ENCODE data around the gene ABCG1.

The ABCG1 gene

DNA sequence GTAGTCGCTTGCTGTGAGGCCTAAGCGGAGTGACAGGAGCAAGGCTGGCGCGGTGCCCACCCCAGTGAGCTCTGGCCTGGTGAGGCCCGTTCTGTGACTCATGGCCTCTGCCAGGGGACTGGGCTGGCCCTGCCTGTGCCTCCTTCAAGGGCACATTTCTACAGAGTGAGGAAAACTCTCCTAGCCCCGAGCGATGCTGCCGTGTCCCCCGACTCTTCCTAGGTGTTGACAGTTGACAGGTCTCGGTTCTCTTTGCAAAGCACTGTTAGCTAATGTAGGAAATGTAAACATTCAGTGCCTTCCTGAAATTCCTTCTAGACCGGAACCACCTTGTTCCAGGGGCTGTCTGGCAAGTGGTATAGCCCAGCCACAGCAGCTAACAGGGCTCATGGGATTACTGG, 43.9 kb downstream of the ABCG1 start:
- Histone ChIP-seq H3K36me3 (ENCODE audit: control insufficient read depth, insufficient read depth, low read length) (no peaks in the 10 kb centered on the region), H3K27me3 (replicated peaks; ENCODE audit: control insufficient read depth, insufficient read depth, low read length) (no peaks in the 10 kb centered on the region; the same call in 1 of the 2 replicates), H3K4me3 (replicated peaks; ENCODE audit: low read depth, low read length) (no peak overlapping the region)
- no peak for DNase-seq (ENCODE audit: extremely low read depth, insufficient read length)
- no peak for TF ChIP-seq CTCF (IDR thresholded peaks at IDR 0.05; ENCODE audit: insufficient read depth, low read length, poor library complexity, severe bottlenecking)

DNA sequence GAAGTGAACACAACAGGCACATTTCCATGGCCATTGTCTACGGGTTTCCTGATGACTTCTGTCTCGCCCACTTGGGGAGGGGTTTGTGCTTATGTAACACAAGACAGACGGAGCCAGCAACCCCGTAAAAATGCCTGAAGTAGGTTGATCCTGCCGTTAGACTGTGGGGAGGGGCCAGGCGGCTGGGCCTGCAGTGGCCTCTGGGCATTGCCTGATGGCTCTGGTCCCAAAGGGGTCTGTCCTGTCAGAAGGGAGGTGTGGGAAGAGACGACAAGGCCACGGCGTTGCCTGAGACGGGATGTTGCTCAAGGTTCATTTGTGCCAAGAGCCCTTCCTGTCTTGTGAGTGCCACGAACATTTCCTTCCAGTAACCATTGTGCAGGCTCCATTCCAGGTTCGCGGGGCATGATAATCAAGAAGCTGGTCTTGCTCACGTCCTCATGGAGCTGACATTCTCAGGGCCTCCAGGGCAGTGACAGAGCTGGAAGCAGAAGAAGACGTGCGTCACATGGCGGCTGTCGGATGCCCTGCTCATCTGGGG, 44.7 kb downstream of the ABCG1 start:
- no peak for DNase-seq (ENCODE audit: extremely low read depth, insufficient read length)
- no peak for TF ChIP-seq CTCF (IDR thresholded peaks at IDR 0.05; ENCODE audit: insufficient read depth, low read length, poor library complexity, severe bottlenecking)

DNA sequence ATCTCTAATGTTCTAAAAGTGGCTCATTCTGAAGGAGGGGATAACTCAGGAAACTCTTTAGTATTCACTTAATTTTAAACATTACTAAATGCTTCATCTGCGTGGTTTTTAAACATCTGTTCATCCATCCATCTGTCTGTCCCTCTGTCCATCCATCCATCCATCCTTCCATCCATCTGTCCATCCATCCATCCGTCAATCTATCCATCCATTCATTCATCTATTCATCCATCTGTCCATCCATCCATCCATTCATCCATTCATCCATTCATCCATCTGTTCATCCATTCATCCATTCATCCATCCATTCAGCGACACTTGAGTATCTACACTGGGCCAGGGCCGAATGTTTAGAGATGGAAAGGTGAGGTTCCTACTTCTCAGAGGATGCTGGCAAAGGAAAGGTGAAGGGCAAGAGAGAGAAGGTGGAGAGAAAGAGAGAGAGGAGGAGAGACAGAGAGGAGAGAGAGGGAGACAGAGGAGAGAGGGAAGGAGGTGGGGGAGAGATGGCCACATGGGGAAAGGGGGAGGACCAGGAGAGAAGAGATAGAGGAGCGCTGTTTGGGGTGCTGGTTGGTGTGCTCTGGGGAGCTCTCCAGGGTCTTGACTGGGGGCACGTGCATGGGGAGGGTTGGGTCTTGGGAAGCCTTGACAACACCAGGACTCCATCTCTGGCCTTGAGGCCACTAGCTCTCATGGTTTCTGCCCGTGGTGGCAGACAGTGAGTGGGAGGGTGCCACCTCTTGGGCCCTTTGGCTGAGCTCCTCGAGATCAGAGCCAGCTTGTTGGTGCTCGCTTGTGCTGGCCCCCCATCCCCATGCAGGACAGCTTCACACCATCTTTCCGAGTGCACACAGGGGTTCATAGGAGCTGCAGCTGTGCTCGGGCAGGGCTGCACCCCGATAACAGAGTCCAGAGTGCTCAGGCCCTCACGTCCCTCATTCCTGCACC, 45.6 kb downstream of the ABCG1 start:
- no peak for DNase-seq (ENCODE audit: extremely low read depth, insufficient read length)
- no peaks in the 10 kb centered on the region; the same call in 1 of the 2 replicates for H3K27me3 ChIP-seq (replicated peaks; ENCODE audit: control insufficient read depth, insufficient read depth, low read length)
- no peak for TF ChIP-seq CTCF (IDR thresholded peaks at IDR 0.05; ENCODE audit: insufficient read depth, low read length, poor library complexity, severe bottlenecking)
- no peaks in the 10 kb centered on the region for H3K36me3 ChIP-seq (ENCODE audit: control insufficient read depth, insufficient read depth, low read length)
- H3K4me3 ChIP-seq (replicated peaks; ENCODE audit: low read depth, low read length) = no peak overlapping the region

More for the DNA sequence above, 44.7 kb downstream of the ABCG1 start:
- no peak overlapping the region for H3K4me3 ChIP-seq (replicated peaks; ENCODE audit: low read depth, low read length)
- no peaks in the 10 kb centered on the region; the same call in 1 of the 2 replicates for H3K27me3 ChIP-seq (replicated peaks; ENCODE audit: control insufficient read depth, insufficient read depth, low read length)
- H3K36me3 ChIP-seq (ENCODE audit: control insufficient read depth, insufficient read depth, low read length) = no peaks in the 10 kb centered on the region

- no peak for DNase-seq (ENCODE audit: extremely low read depth, insufficient read length)
- Histone ChIP-seq H3K4me3 (replicated peaks; ENCODE audit: low read depth, low read length) (no peak overlapping the region), H3K27me3 (replicated peaks; ENCODE audit: control insufficient read depth, insufficient read depth, low read length) (no peaks in the 10 kb centered on the region; the same call in 1 of the 2 replicates), H3K36me3 (ENCODE audit: control insufficient read depth, insufficient read depth, low read length) (no peaks in the 10 kb centered on the region)
- TF ChIP-seq CTCF (IDR thresholded peaks at IDR 0.05; ENCODE audit: insufficient read depth, low read length, poor library complexity, severe bottlenecking) = no peak
Measured at GRCh38 chr21:42265231-42265812, 46.4 kb downstream of the ABCG1 start.

DNA sequence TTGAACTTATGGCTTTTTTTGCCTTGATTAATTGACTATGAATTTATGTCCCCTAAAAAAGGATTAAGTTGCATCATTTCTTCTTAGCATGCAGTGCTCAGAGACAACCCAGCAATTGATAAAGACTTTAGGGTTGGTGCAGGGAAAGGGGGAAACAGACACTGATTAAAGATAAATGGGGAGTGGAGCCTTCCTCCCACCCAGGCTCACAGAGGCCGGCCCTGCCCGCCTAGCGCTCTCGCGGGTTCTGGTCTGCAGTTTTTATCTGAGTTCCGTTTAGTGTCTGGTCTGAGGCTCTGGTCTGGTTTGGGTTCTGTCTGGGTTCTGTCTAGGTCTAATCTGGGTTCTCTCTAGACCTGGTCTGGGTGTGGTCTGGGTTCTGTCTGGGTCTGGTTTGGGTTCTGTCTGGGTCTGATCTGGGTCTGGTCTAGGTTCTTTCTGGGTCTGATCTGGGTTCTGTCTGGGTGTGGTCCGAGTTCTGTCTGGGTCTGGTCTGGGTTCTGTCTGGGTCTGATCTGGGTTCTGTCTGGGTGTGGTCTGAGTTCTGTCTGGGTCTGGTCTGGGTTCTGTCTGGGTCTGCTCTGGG, 48.1 kb downstream of the ABCG1 start:
- Histone ChIP-seq H3K27me3 (replicated peaks; ENCODE audit: control insufficient read depth, insufficient read depth, low read length) (no peaks in the 10 kb centered on the region; the same call in 1 of the 2 replicates), H3K4me3 (replicated peaks; ENCODE audit: low read depth, low read length) (no peak overlapping the region), H3K36me3 (ENCODE audit: control insufficient read depth, insufficient read depth, low read length) (no peaks in the 10 kb centered on the region)
- TF ChIP-seq CTCF (IDR thresholded peaks at IDR 0.05; ENCODE audit: insufficient read depth, low read length, poor library complexity, severe bottlenecking) = no peak
- DNase-seq (ENCODE audit: extremely low read depth, insufficient read length) = no peak

Data from GM06990 (cell line).